Natural killer cell treated with Interleukin-12 subunit alpha and Interleukin-12 subunit beta and Interleukin-15 and Interleukin-18, amount 100 ng/mL, for 72 hours (primary cell): ENCODE data around the gene NOB1. TPM values are rescaled to one million over a fixed set of nuclear protein-coding genes. Genes with fewer than 3 reads are reported as not detected.
"Not testable (repeated sequence)": the region's sequence is repeated elsewhere in the genome, so short reads cannot be mapped to it uniquely, and the experiment has no call there.

Source experiments
- ATAC-seq, 2 donors: fragments of 150-1000 bp; cut with Tn5 transposase in 1 of 2; sonication (Bioruptor Pico), chemical (Tn5 transposase) in 1 of 2; 2 replicates each; pipeline ENCODE4 v1.10.0; 2021
- DNase-seq: peaks from one replicate; pipeline ENCODE4 v3.0.0; 2022; ENCODE audit warnings: low spot score
- H3K27ac Mint-ChIP-seq, 2 donors: 1 replicate in 1 of 2; 2 replicates in 1 of 2; pipeline ENCODE4 v1.8.0; 2022; ENCODE audit warnings: mixed read lengths in 2 of 2, mild to moderate bottlenecking in 1 of 2, moderate library complexity in 1 of 2
- H3K27me3 Mint-ChIP-seq, 2 donors: 1 replicate in 1 of 2; 2 replicates in 1 of 2; pipeline ENCODE4 v1.8.0; 2022; ENCODE audit warnings: mixed read lengths in 2 of 2
- H3K36me3 Mint-ChIP-seq: one replicate; pipeline ENCODE4 v1.8.0; 2022; ENCODE audit warnings: mixed read lengths
- H3K4me1 Mint-ChIP-seq, 2 donors: 1 replicate in 1 of 2; 2 replicates in 1 of 2; pipeline ENCODE4 v1.8.0; 2022; ENCODE audit warnings: low read depth in 2 of 2, mixed read lengths in 2 of 2, mild to moderate bottlenecking in 1 of 2
- H3K4me3 Mint-ChIP-seq: one replicate; pipeline ENCODE4 v1.8.0; 2022; ENCODE audit warnings: mixed read lengths
- H3K9me3 Mint-ChIP-seq: 2 replicates; pipeline ENCODE4 v1.8.0; 2022; ENCODE audit warnings: mixed read lengths
- total RNA-seq, 2 donors: library from RNA; stranded (reverse); gene quantifications; one replicate each; pipeline ENCODE4 v1.2.3, GENCODE V29; 2022

The NOB1 gene
- total RNA-seq, 2 donors from 2014 or later = 61.6 to 119 TPM

GRCh38 chr16:69745959-69746358 lies 8.8 kb downstream of the NOB1 start:
- peaks cover 31% of the 10 kb centered on the region for H3K36me3 Mint-ChIP-seq
- peaks cover 0 to 7% of the 10 kb centered on the region in 2 donors for H3K4me1 Mint-ChIP-seq
- no peak overlapping the region for H3K4me3 Mint-ChIP-seq
- peak in 1 of 2 donors; percentile 40 for ATAC-seq
- no peaks in the 10 kb centered on the region for H3K27me3 Mint-ChIP-seq
- H3K9me3 Mint-ChIP-seq = no peaks in the 10 kb centered on the region
- DNase-seq = no peak
- no peak overlapping the region for H3K27ac Mint-ChIP-seq

- Mint-ChIP-seq H3K4me3 (no peak overlapping the region), H3K9me3 (no peaks in the 10 kb centered on the region), H3K4me1 (peaks cover 0 to 7% of the 10 kb centered on the region in 2 donors), H3K27me3 (no peaks in the 10 kb centered on the region), H3K27ac (no peak overlapping the region), H3K36me3 (peaks cover 31% of the 10 kb centered on the region)
- ATAC-seq (no peak), DNase-seq (no peak)
Measured at GRCh38 chr16:69745232-69745612, 9.5 kb downstream of the NOB1 start.

GRCh38 chr16:69744363-69745231 lies 10.1 kb downstream of the NOB1 start:
- H3K36me3 Mint-ChIP-seq = peaks cover 31% of the 10 kb centered on the region
- H3K27ac Mint-ChIP-seq = no peak overlapping the region
- peaks cover 0 to 7% of the 10 kb centered on the region in 2 donors for H3K4me1 Mint-ChIP-seq
- ATAC-seq (no peak), DNase-seq (no peak)
- H3K9me3 Mint-ChIP-seq = no peaks in the 10 kb centered on the region
- no peak overlapping the region for H3K4me3 Mint-ChIP-seq
- H3K27me3 Mint-ChIP-seq = no peaks in the 10 kb centered on the region

DNA sequence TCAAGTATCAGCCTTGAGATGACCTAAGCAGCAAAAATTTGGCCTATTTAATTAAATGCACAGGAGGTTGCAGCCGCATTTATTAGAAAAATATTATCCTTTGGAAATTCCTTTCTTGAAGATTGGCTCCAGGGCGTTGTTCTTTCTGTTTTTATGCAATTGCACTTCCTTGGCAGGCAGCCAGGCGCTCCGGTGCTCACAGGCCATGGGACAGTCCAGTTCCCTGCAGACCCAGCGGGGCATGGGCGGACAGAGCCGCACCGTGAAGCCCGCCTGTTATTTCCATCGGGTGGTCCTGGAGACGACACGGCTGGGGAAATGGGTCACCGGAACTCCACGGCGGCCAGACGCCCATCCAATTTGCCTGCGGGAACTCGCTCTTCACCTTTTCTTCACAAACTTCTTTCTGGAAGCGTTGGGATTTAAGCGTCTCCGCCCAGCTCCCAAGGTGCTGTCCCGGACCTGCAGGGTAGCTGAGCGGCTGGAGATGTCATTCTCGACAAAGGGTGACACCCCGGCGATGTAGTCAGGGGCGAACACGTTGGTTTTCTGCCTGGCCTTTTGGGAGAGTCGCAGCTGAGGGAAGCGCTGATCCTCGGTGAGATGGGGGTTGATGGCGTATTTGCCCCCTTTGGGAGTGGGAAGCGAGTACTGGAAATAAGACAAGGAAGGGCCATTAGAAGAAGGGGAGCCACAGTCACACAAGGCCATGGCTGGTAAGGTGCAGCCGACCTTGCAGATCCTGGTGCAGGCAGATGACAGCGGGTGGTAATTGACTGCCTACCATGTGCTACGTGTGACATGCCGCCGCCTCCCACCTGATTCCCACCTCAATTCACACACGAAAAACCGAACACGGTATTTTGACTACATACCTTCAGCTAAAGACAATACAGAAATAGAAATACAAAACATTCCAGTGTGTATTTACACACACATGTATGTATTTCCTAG lies 12.5 kb downstream of the NOB1 start:
- Mint-ChIP-seq H3K27ac (no peak overlapping the region), H3K4me1 (peaks cover 0 to 4% of the 10 kb centered on the region in 2 donors), H3K9me3 (no peaks in the 10 kb centered on the region), H3K36me3 (peaks cover 19% of the 10 kb centered on the region), H3K27me3 (no peaks in the 10 kb centered on the region), H3K4me3 (no peak overlapping the region)
- ATAC-seq (no peak), DNase-seq (no peak)

DNA sequence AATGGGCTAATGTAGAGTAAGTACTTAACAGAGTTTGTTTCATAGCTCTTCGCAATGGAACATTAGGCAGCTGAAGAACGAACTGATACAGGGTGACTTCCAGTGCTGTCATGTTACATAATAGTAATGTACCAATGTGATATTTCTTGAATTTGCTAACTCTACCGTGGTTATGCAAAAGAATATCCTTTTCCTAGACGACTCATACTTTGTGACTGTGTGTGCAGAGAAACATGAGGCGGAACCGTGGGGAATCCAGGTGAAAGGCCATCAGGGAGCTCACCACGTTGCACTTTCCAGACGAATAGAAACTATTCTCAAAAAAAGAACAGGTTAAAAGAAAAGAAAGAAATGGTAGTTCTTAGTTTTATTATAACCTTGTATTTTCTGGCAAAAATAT lies 13.2 kb downstream of the NOB1 start:
- peaks cover 0 to 4% of the 10 kb centered on the region in 2 donors for H3K4me1 Mint-ChIP-seq
- ATAC-seq = no peak
- no peaks in the 10 kb centered on the region for H3K27me3 Mint-ChIP-seq
- DNase-seq = no peak
- no peak overlapping the region for H3K27ac Mint-ChIP-seq
- H3K9me3 Mint-ChIP-seq = no peaks in the 10 kb centered on the region
- no peak overlapping the region for H3K4me3 Mint-ChIP-seq
- peaks cover 18% of the 10 kb centered on the region for H3K36me3 Mint-ChIP-seq

DNA sequence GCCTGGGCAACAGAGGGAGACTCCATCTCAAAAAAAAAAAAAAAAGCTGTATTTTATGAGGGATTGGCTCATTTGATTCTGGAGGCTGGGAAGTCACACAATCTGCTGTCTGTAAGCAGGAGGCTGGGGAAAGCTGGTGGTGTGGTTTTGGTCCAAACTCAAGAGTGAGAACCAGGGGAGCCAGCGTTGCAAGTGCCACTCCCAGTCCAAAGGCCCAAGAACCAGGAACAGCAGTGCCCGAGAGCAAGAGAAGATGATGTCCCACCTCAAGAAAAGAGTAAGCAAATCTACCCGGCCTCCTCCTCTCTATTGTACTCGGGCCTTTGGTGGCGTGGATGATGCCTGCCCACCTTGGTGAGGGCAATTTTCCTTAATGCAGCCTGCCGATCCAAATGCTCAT lies 22.6 kb downstream of the NOB1 start:
- no peak for ATAC-seq
- DNase-seq = no peak
- H3K27ac Mint-ChIP-seq = no peak overlapping the region

GRCh38 chr16:69731280-69731679 lies 23.4 kb downstream of the NOB1 start:
- DNase-seq, H3K4me3 Mint-ChIP-seq, H3K27me3 Mint-ChIP-seq, ATAC-seq, H3K9me3 Mint-ChIP-seq, H3K27ac Mint-ChIP-seq, H3K36me3 Mint-ChIP-seq: not testable (repeated sequence)
- H3K4me1 Mint-ChIP-seq = peaks cover 11 to 16% of the 10 kb centered on the region in 2 donors

More for the DNA sequence above, 22.6 kb downstream of the NOB1 start:
- Mint-ChIP-seq H3K9me3 (no peaks in the 10 kb centered on the region), H3K36me3 (no peaks in the 10 kb centered on the region), H3K4me3 (no peak overlapping the region), H3K4me1 (peaks cover 3 to 8% of the 10 kb centered on the region in 2 donors), H3K27me3 (no peaks in the 10 kb centered on the region)

- H3K9me3 Mint-ChIP-seq, H3K4me3 Mint-ChIP-seq, ATAC-seq, DNase-seq, H3K36me3 Mint-ChIP-seq, H3K27ac Mint-ChIP-seq, H3K27me3 Mint-ChIP-seq: not testable (repeated sequence)
- peaks cover 24% of the 10 kb centered on the region in 2 donors for H3K4me1 Mint-ChIP-seq
Measured at GRCh38 chr16:69729030-69729429, 25.7 kb downstream of the NOB1 start.

DNA sequence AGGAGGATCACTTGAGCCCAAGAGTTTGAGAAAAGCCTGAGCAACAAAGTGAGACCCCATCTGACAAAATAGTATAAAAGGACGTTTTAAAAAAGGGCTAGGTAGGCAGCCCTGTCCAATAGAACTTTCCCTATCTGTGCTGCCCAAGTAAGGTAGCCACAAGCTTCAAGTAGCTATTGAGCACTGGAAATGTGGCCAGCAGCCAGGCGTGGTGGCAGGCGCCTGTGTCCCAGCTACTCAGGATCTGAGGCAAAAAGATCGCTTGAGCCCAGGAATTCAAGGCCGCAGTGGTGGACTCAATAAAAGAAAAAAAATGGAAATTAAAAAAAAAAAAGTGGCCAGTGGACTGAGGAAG lies 26.8 kb downstream of the NOB1 start:
- ATAC-seq (no peak), DNase-seq (no peak)
- Mint-ChIP-seq H3K27ac (peak overlapping the region in 1 of 2 donors; percentile 97), H3K27me3 (no peaks in the 10 kb centered on the region), H3K4me3 (peak overlapping the region; percentile 98), H3K9me3 (no peaks in the 10 kb centered on the region), H3K4me1 (peaks cover 24% of the 10 kb centered on the region in 2 donors), H3K36me3 (no peaks in the 10 kb centered on the region)

DNA sequence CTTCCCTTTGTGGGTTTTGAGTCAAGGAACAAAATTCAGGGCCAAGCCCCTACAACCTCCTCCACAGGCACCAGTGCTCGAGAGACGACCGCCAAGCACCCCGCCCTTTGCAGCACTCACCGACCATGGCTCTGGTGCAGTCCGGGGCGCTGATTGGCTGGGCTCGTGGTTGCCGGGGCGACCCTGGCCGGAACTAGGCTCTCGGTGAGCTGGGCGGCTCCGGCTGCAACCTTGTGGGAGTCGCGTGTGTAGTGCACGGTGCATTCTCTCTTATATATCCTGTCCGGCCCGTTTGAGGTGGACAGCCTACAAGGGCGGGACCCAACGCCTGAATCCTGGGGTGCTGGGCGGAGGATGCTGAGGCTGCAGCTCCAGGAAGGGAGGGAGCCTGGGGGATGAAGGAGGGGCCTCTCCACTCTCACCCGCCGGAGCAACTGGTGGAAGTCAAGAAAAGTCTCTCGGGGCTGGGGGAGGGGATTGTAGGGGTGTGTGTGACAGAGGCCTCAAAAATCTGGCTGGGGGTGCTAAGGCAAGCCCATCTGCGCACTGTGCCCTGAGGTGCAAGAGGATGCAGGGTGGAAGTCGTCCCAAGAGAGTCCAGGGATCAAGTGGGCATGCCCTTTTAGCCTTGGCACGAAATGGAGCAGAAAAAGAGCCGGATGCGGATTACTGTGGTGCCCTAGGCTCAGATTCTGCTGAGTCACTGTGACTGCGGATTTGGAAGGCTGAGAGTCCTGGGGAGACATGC lies 28.2 kb downstream of the NOB1 start, which contains the start of gene NQO1:
Gene NQO1 (minus strand): TSS at position 248 of the 748 bp plus-strand sequence. CDS start 121 bp downstream, at position 127.
- Mint-ChIP-seq H3K36me3 (no peaks in the 10 kb centered on the region), H3K27me3 (no peaks in the 10 kb centered on the region), H3K9me3 (no peaks in the 10 kb centered on the region), H3K4me1 (peaks cover 21 to 24% of the 10 kb centered on the region in 2 donors), H3K27ac (peak within 1 kb of the TSS; percentile 97 to 98), H3K4me3 (peak within 1 kb of the TSS; percentile 98)
- peak; percentile 98 to 100 for ATAC-seq
- DNase-seq = peak; percentile 92

GRCh38 chr16:69725480-69726312 lies 29.0 kb downstream of the NOB1 start:
- H3K4me1 Mint-ChIP-seq = peaks cover 21 to 24% of the 10 kb centered on the region in 2 donors
- peak overlapping the region; percentile 98 for H3K4me3 Mint-ChIP-seq
- H3K36me3 Mint-ChIP-seq = no peaks in the 10 kb centered on the region
- H3K27me3 Mint-ChIP-seq = no peaks in the 10 kb centered on the region
- H3K27ac Mint-ChIP-seq = peak overlapping the region; percentile 97 to 98
- H3K9me3 Mint-ChIP-seq = no peaks in the 10 kb centered on the region
- ATAC-seq (no peak), DNase-seq (no peak)

DNA sequence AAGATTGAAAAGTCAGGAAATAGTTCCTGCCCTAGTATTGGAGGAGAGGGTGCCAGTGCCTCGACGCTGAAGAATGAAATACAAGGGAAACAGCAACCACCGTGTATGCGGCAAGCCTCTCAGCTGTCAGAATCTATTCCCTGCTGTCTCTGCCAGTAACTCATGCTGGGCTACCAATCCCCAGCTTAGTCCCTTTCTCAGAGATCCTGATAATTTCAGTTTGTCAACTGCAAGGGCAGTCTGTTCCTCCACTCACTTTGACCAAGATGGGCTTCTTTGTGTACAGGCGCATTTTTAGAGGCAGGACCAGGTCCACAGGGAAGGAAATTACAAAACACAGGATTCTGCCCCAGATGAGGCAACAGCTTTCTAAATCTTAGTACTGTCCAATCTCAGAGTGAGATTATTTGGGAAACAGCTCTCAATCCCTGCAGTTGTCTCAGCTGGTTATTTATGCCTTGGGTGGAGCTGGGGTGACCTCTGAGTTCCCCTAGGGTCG lies 29.7 kb downstream of the NOB1 start:
- H3K27me3 Mint-ChIP-seq = no peaks in the 10 kb centered on the region
- no peaks in the 10 kb centered on the region for H3K9me3 Mint-ChIP-seq
- H3K4me1 Mint-ChIP-seq = peaks cover 21 to 24% of the 10 kb centered on the region in 2 donors
- ATAC-seq = no peak
- peak overlapping the region in 1 of 2 donors; percentile 97 for H3K27ac Mint-ChIP-seq
- no peaks in the 10 kb centered on the region for H3K36me3 Mint-ChIP-seq
- H3K4me3 Mint-ChIP-seq = peak overlapping the region; percentile 52
- no peak for DNase-seq
